Tibial nerve (tissue), 4 donors: ENCODE data around the gene CFAP46. TPM values are rescaled to one million over a fixed set of nuclear protein-coding genes. Genes with fewer than 3 reads are reported as not detected.

Source experiments
- DNase-seq, 2 donors: peaks; one replicate each; pipeline ENCODE4 v3.0.0-alpha.2; 2019; ENCODE audit warnings: low spot score in 2 of 2
- H3K27ac ChIP-seq, 4 donors: fragments of 200-600 bp; sonication (generic) in 3 of 4; one replicate each; pipeline ENCODE4 v1.5.1; 2017 to 2019; ENCODE audit warnings: mild to moderate bottlenecking in 1 of 4
- H3K27me3 ChIP-seq, 2 donors: fragments of 200-600 bp; sonication (generic) in 1 of 2; one replicate each; pipeline versions ENCODE4 v1.5.1 to v1.6.0; 2017 to 2019
- H3K36me3 ChIP-seq, 3 donors: fragments of 200-600 bp; sonication (generic); one replicate each; pipeline ENCODE4 v1.5.1; 2018 to 2019
- H3K4me1 ChIP-seq, 4 donors: fragments of 200-600 bp; sonication (generic) in 3 of 4; one replicate each; pipeline ENCODE4 v1.5.1; 2017 to 2019
- H3K4me3 ChIP-seq, 4 donors: fragments of 200-600 bp; sonication (generic) in 3 of 4; one replicate each; pipeline ENCODE4 v1.5.1; 2017 to 2019; ENCODE audit warnings: mild to moderate bottlenecking in 1 of 4, moderate library complexity in 1 of 4
- H3K9me3 ChIP-seq, 4 donors: fragments of 200-600 bp; sonication (generic) in 3 of 4; one replicate each; pipeline ENCODE4 v1.5.1; 2017 to 2019
- EP300 ChIP-seq, 2 donors: sonication (generic); formaldehyde crosslinking; IDR thresholded peaks; one replicate each; pipeline ENCODE4 v1.6.1; 2017; ENCODE audit warnings: antibody characterized with exemption in 2 of 2, mild to moderate bottlenecking in 1 of 2
- POLR2A ChIP-seq, 2 donors: fragments of 450-650 bp; IDR thresholded peaks; one replicate each; pipeline ENCODE4 v1.6.1; 2017; ENCODE audit warnings: antibody characterized with exemption in 2 of 2, mild to moderate bottlenecking in 2 of 2, moderate library complexity in 2 of 2
- WGBS, 2 donors: methylation state at CpG; one replicate each; pipeline ENCODE4 v1.1.5; 2018; 5-methylcytosine and 5-hydroxymethylcytosine counted together
- total RNA-seq, 4 donors: library from RNA; depleted of rRNA; stranded (reverse); fragments of >200 nt; gene quantifications; one replicate each; pipeline ENCODE4 v1.1.0, GENCODE V29; 2016
- TF ChIP-seq, protein P1 (sequence below), 5 experiments: fragments of 200-600 bp in 3 of 5; fragments of 450-650 bp in 2 of 5; sonication (generic) in 3 of 5; IDR thresholded peaks; one replicate each; pipeline ENCODE4 v1.5.1; 2016 to 2019; ENCODE audit warnings: antibody characterized with exemption in 5 of 5, mild to moderate bottlenecking in 3 of 5, moderate library complexity in 2 of 5

CFAP46 gene
- total RNA-seq, 4 donors from 2014 or later: 0.90 to 1.4 TPM; not detected in 2

GRCh38 chr10:132836248-132836831 lies 106.0 kb downstream of the CFAP46 start:
- H3K4me1 ChIP-seq: peaks cover 0 to 6% (median 4%) of the 10 kb centered on the region in 4 donors
- H3K27me3 ChIP-seq: peaks cover 0 to 54% of the 10 kb centered on the region in 2 donors
- 48 to 51% methylated on average over 5 to 16 of the region's 27 CpGs for WGBS, 2 donors
- no peaks in the 10 kb centered on the region for H3K36me3 ChIP-seq
- DNase-seq: no peak
- H3K4me3 ChIP-seq: no peak overlapping the region
- no peak overlapping the region for H3K27ac ChIP-seq
- TF ChIP-seq POLR2A (IDR thresholded peaks at IDR 0.05): no peak
- no peak for TF ChIP-seq EP300 (IDR thresholded peaks at IDR 0.05)
- TF ChIP-seq, protein P1, sequence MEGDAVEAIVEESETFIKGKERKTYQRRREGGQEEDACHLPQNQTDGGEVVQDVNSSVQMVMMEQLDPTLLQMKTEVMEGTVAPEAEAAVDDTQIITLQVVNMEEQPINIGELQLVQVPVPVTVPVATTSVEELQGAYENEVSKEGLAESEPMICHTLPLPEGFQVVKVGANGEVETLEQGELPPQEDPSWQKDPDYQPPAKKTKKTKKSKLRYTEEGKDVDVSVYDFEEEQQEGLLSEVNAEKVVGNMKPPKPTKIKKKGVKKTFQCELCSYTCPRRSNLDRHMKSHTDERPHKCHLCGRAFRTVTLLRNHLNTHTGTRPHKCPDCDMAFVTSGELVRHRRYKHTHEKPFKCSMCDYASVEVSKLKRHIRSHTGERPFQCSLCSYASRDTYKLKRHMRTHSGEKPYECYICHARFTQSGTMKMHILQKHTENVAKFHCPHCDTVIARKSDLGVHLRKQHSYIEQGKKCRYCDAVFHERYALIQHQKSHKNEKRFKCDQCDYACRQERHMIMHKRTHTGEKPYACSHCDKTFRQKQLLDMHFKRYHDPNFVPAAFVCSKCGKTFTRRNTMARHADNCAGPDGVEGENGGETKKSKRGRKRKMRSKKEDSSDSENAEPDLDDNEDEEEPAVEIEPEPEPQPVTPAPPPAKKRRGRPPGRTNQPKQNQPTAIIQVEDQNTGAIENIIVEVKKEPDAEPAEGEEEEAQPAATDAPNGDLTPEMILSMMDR (IDR thresholded peaks at IDR 0.05): no peak
- peaks cover 0 to 2% (median 0%) of the 10 kb centered on the region in 4 donors for H3K9me3 ChIP-seq

GRCh38 chr10:132835848-132836233 lies 106.5 kb downstream of the CFAP46 start:
- no peak for TF ChIP-seq POLR2A (IDR thresholded peaks at IDR 0.05)
- TF ChIP-seq EP300 (IDR thresholded peaks at IDR 0.05): no peak
- TF ChIP-seq, protein P1 (IDR thresholded peaks at IDR 0.05): no peak
- H3K4me1 ChIP-seq: peaks cover 0 to 6% (median 4%) of the 10 kb centered on the region in 4 donors
- DNase-seq: no peak
- H3K4me3 ChIP-seq: no peak overlapping the region
- H3K27ac ChIP-seq: no peak overlapping the region
- H3K27me3 ChIP-seq: peaks cover 0 to 58% of the 10 kb centered on the region in 2 donors
- H3K9me3 ChIP-seq: no peaks in the 10 kb centered on the region
- 42% methylated on average over 11 of the region's 18 CpGs; no CpG with 5 or more reads in 1 of the 2 donors for WGBS, 2 donors
- no peaks in the 10 kb centered on the region for H3K36me3 ChIP-seq

DNA sequence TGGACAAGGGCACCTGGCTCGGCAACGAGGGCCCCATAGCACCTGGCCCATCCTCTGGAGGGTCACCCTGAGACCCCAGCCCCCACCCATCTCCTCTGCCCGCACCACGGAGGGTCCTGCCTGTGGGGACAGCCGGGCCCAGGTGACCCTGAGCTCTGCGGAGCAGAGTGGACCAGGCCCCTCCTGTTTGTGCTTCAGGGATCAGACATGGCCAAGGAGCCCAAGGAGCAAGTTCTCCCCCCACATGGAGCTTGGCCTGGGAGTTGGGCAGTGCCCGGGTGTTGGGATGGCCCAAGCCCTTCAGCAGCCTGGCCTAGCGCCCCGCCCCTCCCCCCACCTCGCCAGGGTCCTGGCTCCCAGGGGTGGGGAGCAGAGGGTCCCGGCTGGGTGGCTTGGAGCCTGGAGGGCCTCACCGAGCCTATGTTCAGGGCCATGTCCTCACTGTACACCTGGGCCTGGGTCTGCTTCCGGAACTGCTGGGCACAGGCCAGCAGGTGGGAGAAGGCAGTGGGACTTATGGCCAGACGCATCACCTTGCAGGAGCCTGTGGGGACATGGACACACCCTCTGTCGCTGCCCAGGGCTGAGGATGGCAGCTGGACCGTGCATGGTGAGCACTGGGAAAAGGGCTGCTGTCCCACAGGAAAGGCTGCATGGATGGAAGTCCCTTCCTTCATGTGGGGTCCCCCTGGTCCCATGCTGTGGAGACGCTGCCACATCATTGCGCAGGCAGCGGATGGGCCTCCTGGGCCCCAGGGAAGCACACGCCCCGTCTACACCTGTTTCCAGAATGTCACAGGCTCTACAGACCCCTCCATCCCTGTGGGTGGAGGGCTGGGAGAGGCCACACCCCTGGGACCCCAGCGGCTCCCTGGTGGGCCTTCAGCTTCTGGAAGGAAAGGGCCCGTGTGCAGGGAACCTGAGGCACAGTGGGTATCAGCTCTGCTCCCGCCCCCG lies 107.2 kb downstream of the CFAP46 start:
- no peak for TF ChIP-seq EP300 (IDR thresholded peaks at IDR 0.05)
- TF ChIP-seq, protein P1 (IDR thresholded peaks at IDR 0.05): no peak
- TF ChIP-seq POLR2A (IDR thresholded peaks at IDR 0.05): no peak
- peaks cover 0 to 58% of the 10 kb centered on the region in 2 donors for H3K27me3 ChIP-seq

DNA sequence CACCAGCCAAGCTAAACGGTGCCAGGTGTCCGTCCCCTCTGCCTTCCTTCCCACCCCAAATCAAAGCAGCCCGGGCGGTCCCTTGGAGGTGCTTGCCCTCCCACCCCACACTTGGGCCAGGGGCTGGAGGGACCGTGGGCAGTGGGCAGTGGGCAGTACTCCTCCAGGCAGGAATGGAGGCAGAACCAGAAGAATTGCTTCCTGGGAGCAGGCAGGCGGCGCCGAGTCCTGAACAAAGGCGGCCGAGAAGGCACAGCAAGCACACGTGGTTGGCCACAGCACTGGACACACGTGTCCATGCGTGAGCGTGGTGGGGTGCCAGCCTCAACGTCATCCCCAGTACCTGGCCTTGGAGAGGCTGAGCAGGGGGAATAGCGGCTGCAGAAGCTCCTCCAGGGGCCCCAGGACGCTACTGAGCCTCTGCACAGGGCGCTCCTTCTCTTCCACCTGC lies 108.0 kb downstream of the CFAP46 start:
- TF ChIP-seq EP300 (IDR thresholded peaks at IDR 0.05) (no peak), POLR2A (IDR thresholded peaks at IDR 0.05) (no peak)
- TF ChIP-seq, protein P1 (IDR thresholded peaks at IDR 0.05): no peak
- DNase-seq: no peak
- peaks cover 0 to 6% (median 4%) of the 10 kb centered on the region in 4 donors for H3K4me1 ChIP-seq
- H3K4me3 ChIP-seq: no peak overlapping the region
- no peak overlapping the region for H3K27ac ChIP-seq
- H3K36me3 ChIP-seq: no peaks in the 10 kb centered on the region
- WGBS, 2 donors: 84 to 90% methylated on average over 13 to 18 of the region's 18 CpGs
- H3K9me3 ChIP-seq: no peaks in the 10 kb centered on the region
- H3K27me3 ChIP-seq: peaks cover 0 to 64% of the 10 kb centered on the region in 2 donors

More for the DNA sequence above, 107.2 kb downstream of the CFAP46 start:
- Histone ChIP-seq H3K4me1 (peaks cover 0 to 6% (median 4%) of the 10 kb centered on the region in 4 donors), H3K9me3 (no peaks in the 10 kb centered on the region), H3K27ac (no peak overlapping the region), H3K36me3 (no peaks in the 10 kb centered on the region), H3K4me3 (no peak overlapping the region)
- DNase-seq: no peak
- WGBS, 2 donors: 70 to 80% methylated on average over 10 to 11 of the region's 25 CpGs
